ENCODE measurements around the gene SLC16A13. TPM values are rescaled to one million over a fixed set of nuclear protein-coding genes. Genes with fewer than 3 reads are reported as not detected.

SLC16A13 gene
- total RNA-seq, 1 donor from 2014 or later, result under 0.01 TPM

DNA sequence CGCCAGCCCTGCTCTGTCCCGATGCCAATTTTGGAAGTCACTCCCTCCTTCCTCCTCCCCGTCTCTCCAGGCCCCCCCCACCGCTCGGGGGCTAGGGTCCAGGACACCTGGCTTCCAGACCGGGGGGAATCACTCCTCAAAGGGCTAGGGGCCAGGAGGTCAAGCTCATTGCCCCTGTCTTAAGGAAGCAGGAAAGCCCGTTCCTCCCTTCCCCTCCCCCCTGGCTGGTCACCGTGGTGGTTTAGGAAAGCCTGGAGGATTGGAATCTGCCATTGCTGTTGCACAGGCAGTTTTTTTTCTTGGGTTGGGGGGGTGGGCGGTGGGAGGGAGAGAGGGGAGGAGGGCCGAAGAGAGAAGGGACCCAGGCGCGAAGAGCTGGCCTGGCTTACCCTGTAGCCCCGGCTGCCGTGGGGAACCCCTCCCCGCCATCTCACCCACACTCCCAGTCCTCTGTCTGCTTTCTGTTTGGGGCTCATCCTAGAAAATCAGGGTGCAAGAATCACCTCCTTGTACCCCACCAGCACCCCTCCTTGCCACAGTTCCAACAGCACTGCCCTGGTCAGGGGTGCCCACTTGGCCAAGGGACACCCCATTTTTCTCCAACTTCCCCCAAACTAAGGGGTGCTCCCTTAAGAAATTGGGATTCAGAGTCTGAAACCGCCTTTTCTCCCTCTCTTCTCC, 15.8 kb upstream of the SLC16A13 start:
- H3K27me3 ChIP-seq (ENCODE audit: control insufficient read depth in 3 of 3, insufficient read depth in 3 of 3, low read length in 3 of 3), result peaks cover 14 to 17% (median 16%) of the 10 kb centered on the region in 3 donors
- peak overlapping the region; percentile 87 to 90 (median 88) for H3K4me3 ChIP-seq (ENCODE audit: low read length in 3 of 3)
- H3K36me3 ChIP-seq (ENCODE audit: control insufficient read depth in 3 of 3, insufficient read depth in 3 of 3, low read length in 3 of 3), result peaks cover 9 to 11% (median 10%) of the 10 kb centered on the region in 3 donors
- H3K4me1 ChIP-seq (ENCODE audit: control insufficient read depth in 3 of 3, insufficient read depth in 3 of 3, low read length in 3 of 3), result peaks cover 53 to 70% (median 54%) of the 10 kb centered on the region in 3 donors
- H3K27ac ChIP-seq (ENCODE audit: low read depth, low read length), result peak overlapping the region; percentile 97
- H3K9me3 ChIP-seq (ENCODE audit: control insufficient read depth in 3 of 3, low read length in 3 of 3), result no peaks in the 10 kb centered on the region
- peak overlapping the region; percentile 87 to 95 (median 91) for H3K9ac ChIP-seq (ENCODE audit: low read depth in 1 of 3, low read length in 3 of 3)

DNA sequence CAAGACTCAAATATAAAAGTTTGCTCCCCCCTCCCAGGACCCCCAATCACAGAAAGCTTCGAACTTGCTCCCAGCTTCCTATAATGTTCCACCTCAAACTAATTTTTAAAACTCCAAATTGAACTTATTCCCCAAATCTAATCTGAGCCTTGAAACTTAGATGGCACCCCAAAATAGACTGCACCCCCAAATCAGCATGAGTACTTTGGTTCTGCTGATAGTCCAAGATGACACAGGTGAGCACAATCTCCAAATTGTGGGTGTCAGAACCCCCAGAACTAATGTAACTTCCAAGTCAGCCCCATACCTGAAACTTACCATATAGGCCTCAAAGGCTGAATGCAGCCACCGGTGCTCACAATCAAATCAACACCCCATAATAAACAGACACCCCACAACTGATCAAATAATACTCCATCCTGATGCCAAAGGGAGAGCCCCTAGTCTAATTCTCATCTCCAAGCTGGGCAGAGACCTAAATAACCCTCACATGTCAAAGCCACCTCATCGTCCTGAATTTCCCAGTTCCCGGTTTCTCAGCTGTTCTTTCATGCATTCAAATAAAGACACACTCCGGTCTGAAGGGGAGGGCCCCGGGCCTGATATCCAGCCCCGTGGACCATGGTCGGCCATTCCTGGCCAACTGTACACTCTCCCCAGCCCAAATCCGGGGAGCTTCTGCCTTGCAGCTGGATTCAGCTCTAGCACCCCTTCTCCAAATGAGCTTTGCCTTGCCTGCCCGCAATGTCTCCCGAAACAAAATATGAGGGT, 14.7 kb upstream of the SLC16A13 start:
- H3K9me3 ChIP-seq (ENCODE audit: control insufficient read depth in 3 of 3, low read length in 3 of 3), result no peaks in the 10 kb centered on the region
- peak overlapping the region; percentile 63 to 79 (median 75) for H3K9ac ChIP-seq (ENCODE audit: low read depth in 1 of 3, low read length in 3 of 3)
- H3K27ac ChIP-seq (ENCODE audit: low read depth, low read length), result peak overlapping the region; percentile 97
- H3K4me3 ChIP-seq (ENCODE audit: low read length in 3 of 3), result peak overlapping the region; percentile 44 to 55 (median 54)
- H3K27me3 ChIP-seq (ENCODE audit: control insufficient read depth in 3 of 3, insufficient read depth in 3 of 3, low read length in 3 of 3), result peaks cover 14 to 17% (median 16%) of the 10 kb centered on the region in 3 donors
- H3K4me1 ChIP-seq (ENCODE audit: control insufficient read depth in 3 of 3, insufficient read depth in 3 of 3, low read length in 3 of 3), result peaks cover 42 to 59% (median 49%) of the 10 kb centered on the region in 3 donors
- H3K36me3 ChIP-seq (ENCODE audit: control insufficient read depth in 3 of 3, insufficient read depth in 3 of 3, low read length in 3 of 3), result peaks cover 8 to 11% (median 9%) of the 10 kb centered on the region in 3 donors

DNA sequence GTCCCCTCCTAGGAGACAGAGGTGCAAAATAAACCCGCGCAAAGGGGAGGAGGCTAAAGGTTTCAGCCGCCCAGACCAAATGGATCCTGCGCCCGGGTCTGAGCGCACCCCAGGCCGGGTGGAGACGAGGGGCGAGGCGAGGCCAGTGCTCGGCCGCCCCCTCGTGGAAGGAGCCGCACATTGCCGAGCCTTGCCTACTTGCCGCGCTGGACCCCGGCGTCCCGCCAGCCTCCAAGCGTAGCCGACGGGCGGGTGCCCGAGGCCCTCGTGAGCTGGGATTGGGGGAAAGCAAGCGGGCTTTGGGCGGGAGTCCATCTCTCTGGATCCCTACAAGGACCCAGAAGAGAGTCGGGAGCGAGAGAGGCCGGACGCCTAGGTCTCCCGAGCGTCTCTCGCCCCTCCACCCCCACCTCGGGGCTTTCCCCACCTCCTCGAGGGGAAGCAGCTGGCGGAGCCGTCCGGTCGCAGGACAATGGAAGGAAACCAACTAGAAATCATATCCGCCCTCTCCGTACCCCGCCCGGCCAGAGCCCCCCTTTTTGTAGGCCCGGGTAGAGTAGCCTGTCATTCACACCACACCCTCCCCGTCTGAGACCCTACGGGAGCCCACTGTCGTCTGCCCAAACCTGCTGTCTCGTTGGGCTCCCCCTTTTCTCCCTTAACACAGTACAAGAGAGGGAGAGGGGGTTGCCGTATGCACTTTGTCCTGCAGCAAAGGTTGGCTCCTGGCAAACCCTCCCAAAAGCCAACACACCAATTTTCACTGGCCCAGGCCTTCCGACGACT, 13.6 kb upstream of the SLC16A13 start:
- Histone ChIP-seq H3K9ac (ENCODE audit: low read depth in 1 of 3, low read length in 3 of 3) (peak overlapping the region; percentile 63 to 79 (median 75)), H3K36me3 (ENCODE audit: control insufficient read depth in 3 of 3, insufficient read depth in 3 of 3, low read length in 3 of 3) (peaks cover under 1 to 4% (median under 1%) of the 10 kb centered on the region in 3 donors), H3K27me3 (ENCODE audit: control insufficient read depth in 3 of 3, insufficient read depth in 3 of 3, low read length in 3 of 3) (peaks cover 14 to 17% (median 16%) of the 10 kb centered on the region in 3 donors), H3K4me1 (ENCODE audit: control insufficient read depth in 3 of 3, insufficient read depth in 3 of 3, low read length in 3 of 3) (peaks cover 36 to 48% (median 44%) of the 10 kb centered on the region in 3 donors), H3K27ac (ENCODE audit: low read depth, low read length) (peak overlapping the region; percentile 87), H3K4me3 (ENCODE audit: low read length in 3 of 3) (peak overlapping the region; percentile 54 to 63 (median 55)), H3K9me3 (ENCODE audit: control insufficient read depth in 3 of 3, low read length in 3 of 3) (no peaks in the 10 kb centered on the region)

DNA sequence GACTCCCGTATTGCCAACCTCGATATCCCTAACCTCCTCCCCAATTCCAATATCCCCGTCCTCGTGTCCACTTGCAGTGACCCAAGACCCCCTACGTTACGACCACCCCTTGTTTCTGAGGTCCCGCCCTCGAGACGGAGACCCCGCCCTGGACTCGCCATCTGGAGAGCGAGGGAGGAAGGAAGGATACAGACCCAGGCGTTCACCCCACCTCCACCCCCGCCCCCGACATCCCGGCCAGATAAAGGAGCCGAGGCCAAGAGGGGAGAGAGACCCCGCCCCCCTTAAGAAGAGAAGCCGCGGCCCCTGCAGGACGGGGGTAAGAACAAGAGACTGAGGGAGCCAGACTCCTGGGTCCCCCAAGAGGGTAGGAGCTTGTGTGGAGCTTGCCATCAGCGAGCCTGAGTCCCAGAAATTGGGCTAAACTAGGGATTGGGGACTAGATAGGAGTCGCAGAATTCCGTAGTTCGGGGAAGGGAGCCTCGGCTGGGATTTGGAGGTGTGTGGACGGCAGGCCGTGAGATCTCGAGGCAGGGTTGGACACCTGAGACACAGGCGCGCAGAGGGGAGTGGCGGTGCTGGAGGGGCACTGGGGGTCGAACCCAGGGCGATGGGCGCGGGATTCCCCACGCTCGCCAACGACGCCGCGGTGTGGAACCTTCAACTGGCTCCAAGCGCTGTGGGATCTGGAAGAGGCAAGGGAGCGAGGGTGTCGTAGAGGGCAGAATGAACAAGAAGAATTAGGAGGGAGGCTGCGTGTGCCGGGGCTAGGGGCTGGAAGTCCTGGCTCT, 12.8 kb upstream of the SLC16A13 start, which contains the start of gene BCL6B:
BCL6B (plus strand) TSS at position 270 of the 791 bp plus-strand sequence. CDS start 622 bp downstream, outside the sequence.
- peak within 1 kb of the TSS; percentile 87 for H3K27ac ChIP-seq (ENCODE audit: low read depth, low read length)
- H3K4me3 ChIP-seq (ENCODE audit: low read length in 3 of 3), result peak within 1 kb of the TSS; percentile 57 to 72 (median 63)
- no peaks in the 10 kb centered on the region for H3K9me3 ChIP-seq (ENCODE audit: control insufficient read depth in 3 of 3, low read length in 3 of 3)
- peaks cover 0 to 2% (median 0%) of the 10 kb centered on the region in 3 donors for H3K36me3 ChIP-seq (ENCODE audit: control insufficient read depth in 3 of 3, insufficient read depth in 3 of 3, low read length in 3 of 3)
- peaks cover 33 to 40% (median 36%) of the 10 kb centered on the region in 3 donors for H3K4me1 ChIP-seq (ENCODE audit: control insufficient read depth in 3 of 3, insufficient read depth in 3 of 3, low read length in 3 of 3)
- H3K9ac ChIP-seq (ENCODE audit: low read depth in 1 of 3, low read length in 3 of 3), result peak within 1 kb of the TSS; percentile 75 to 86 (median 79)
- H3K27me3 ChIP-seq (ENCODE audit: control insufficient read depth in 3 of 3, insufficient read depth in 3 of 3, low read length in 3 of 3), result peaks cover 14 to 17% (median 16%) of the 10 kb centered on the region in 3 donors

DNA sequence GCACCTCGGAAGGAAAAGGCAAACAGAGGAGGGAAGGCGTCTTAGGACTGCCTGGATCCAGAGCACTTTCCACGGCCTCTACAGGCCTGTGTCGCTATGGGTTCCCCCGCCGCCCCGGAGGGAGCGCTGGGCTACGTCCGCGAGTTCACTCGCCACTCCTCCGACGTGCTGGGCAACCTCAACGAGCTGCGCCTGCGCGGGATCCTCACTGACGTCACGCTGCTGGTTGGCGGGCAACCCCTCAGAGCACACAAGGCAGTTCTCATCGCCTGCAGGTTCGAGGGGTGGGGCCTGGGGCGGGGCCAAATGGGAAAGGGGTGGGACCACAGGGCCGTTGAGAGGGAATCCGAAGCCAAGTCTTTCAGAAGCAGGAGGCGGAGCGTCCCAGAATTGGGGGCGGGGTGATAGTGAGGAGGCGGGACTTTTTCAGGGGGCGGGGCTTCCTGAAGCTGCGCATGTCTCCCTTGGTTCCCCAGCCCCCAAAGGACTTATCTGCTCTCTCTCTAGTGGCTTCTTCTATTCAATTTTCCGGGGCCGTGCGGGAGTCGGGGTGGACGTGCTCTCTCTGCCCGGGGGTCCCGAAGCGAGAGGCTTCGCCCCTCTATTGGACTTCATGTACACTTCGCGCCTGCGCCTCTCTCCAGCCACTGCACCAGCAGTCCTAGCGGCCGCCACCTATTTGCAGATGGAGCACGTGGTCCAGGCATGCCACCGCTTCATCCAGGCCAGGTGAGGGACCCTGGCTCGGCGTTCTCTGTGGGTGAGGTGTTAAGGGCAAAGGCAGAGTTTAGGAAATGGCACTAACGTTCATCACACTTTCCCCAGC, 12.0 kb upstream of the SLC16A13 start:
- Histone ChIP-seq H3K36me3 (ENCODE audit: control insufficient read depth in 3 of 3, insufficient read depth in 3 of 3, low read length in 3 of 3) (peaks cover 0 to 2% (median 0%) of the 10 kb centered on the region in 3 donors), H3K27me3 (ENCODE audit: control insufficient read depth in 3 of 3, insufficient read depth in 3 of 3, low read length in 3 of 3) (peaks cover 14 to 17% (median 16%) of the 10 kb centered on the region in 3 donors), H3K9ac (ENCODE audit: low read depth in 1 of 3, low read length in 3 of 3) (peak overlapping the region; percentile 59 to 86 (median 79)), H3K9me3 (ENCODE audit: control insufficient read depth in 3 of 3, low read length in 3 of 3) (no peaks in the 10 kb centered on the region), H3K4me1 (ENCODE audit: control insufficient read depth in 3 of 3, insufficient read depth in 3 of 3, low read length in 3 of 3) (peaks cover 30 to 34% (median 34%) of the 10 kb centered on the region in 3 donors), H3K27ac (ENCODE audit: low read depth, low read length) (peak overlapping the region; percentile 87), H3K4me3 (ENCODE audit: low read length in 3 of 3) (peak overlapping the region; percentile 57 to 72 (median 63))

DNA sequence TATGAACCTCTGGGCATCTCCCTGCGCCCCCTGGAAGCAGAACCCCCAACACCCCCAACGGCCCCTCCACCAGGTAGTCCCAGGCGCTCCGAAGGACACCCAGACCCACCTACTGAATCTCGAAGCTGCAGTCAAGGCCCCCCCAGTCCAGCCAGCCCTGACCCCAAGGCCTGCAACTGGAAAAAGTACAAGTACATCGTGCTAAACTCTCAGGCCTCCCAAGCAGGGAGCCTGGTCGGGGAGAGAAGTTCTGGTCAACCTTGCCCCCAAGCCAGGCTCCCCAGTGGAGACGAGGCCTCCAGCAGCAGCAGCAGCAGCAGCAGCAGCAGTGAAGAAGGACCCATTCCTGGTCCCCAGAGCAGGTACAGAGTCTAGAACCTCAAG, 11.4 kb upstream of the SLC16A13 start:
- Histone ChIP-seq H3K4me3 (ENCODE audit: low read length in 3 of 3) (peak overlapping the region in 2 of 3 donors; percentile 7 to 54), H3K4me1 (ENCODE audit: control insufficient read depth in 3 of 3, insufficient read depth in 3 of 3, low read length in 3 of 3) (peaks cover 28 to 33% (median 29%) of the 10 kb centered on the region in 3 donors), H3K27ac (ENCODE audit: low read depth, low read length) (no peak overlapping the region), H3K9ac (ENCODE audit: low read depth in 1 of 3, low read length in 3 of 3) (no peak overlapping the region), H3K9me3 (ENCODE audit: control insufficient read depth in 3 of 3, low read length in 3 of 3) (no peaks in the 10 kb centered on the region), H3K27me3 (ENCODE audit: control insufficient read depth in 3 of 3, insufficient read depth in 3 of 3, low read length in 3 of 3) (peaks cover 14 to 17% (median 16%) of the 10 kb centered on the region in 3 donors), H3K36me3 (ENCODE audit: control insufficient read depth in 3 of 3, insufficient read depth in 3 of 3, low read length in 3 of 3) (peaks cover 0 to 2% (median 0%) of the 10 kb centered on the region in 3 donors)

DNA sequence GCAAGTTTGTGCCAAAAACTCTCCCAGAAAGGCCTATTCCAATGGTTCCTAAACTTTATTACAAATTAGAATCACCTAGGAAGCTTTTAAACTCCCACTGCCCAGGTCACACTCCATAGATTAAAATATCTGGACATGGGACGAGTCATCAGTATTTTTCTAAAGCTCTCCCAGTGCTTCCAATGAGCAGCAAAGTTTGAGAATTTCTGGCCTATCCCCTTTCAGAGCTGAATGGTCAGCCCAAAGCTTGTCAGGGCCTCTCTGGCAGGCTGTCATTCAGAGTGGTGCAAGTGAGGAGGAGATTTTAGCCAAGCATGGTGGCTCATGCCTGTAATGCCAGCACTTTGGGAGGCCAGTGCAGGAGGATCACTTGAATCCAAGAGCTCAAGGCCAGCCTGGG, 10.6 kb upstream of the SLC16A13 start:
- Histone ChIP-seq H3K4me1 (ENCODE audit: control insufficient read depth in 3 of 3, insufficient read depth in 3 of 3, low read length in 3 of 3) (peaks cover 26 to 32% (median 31%) of the 10 kb centered on the region in 3 donors), H3K9me3 (ENCODE audit: control insufficient read depth in 3 of 3, low read length in 3 of 3) (no peaks in the 10 kb centered on the region), H3K27ac (ENCODE audit: low read depth, low read length) (no peak overlapping the region), H3K36me3 (ENCODE audit: control insufficient read depth in 3 of 3, insufficient read depth in 3 of 3, low read length in 3 of 3) (peaks cover 0 to 2% (median 0%) of the 10 kb centered on the region in 3 donors), H3K27me3 (ENCODE audit: control insufficient read depth in 3 of 3, insufficient read depth in 3 of 3, low read length in 3 of 3) (peaks cover 14 to 17% (median 16%) of the 10 kb centered on the region in 3 donors), H3K9ac (ENCODE audit: low read depth in 1 of 3, low read length in 3 of 3) (no peak overlapping the region), H3K4me3 (ENCODE audit: low read length in 3 of 3) (no peak overlapping the region)

DNA sequence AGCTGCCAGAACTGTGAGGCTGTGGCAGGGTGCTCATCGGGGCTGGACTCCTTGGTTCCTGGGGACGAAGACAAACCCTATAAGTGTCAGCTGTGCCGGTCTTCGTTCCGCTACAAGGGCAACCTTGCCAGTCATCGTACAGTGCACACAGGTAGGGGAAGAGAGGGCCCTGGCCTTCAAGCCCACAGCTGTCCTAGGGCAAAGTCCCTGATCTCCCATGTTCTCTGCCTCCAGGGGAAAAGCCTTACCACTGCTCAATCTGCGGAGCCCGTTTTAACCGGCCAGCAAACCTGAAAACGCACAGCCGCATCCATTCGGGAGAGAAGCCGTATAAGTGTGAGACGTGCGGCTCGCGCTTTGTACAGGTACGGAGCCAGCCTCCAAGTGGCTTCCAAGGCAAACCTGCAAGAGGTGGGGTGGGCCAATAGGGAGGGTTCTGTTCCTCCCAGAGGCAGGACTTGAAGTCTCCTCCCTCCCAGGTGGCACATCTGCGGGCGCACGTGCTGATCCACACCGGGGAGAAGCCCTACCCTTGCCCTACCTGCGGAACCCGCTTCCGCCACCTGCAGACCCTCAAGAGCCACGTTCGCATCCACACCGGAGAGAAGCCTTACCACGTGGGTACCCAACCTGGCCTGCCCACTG, 9.2 kb upstream of the SLC16A13 start:
- no peak overlapping the region for H3K27ac ChIP-seq (ENCODE audit: low read depth, low read length)
- peaks cover 18 to 21% (median 18%) of the 10 kb centered on the region in 3 donors for H3K4me1 ChIP-seq (ENCODE audit: control insufficient read depth in 3 of 3, insufficient read depth in 3 of 3, low read length in 3 of 3)
- peaks cover 0 to 2% (median 0%) of the 10 kb centered on the region in 3 donors for H3K36me3 ChIP-seq (ENCODE audit: control insufficient read depth in 3 of 3, insufficient read depth in 3 of 3, low read length in 3 of 3)
- H3K9me3 ChIP-seq (ENCODE audit: control insufficient read depth in 3 of 3, low read length in 3 of 3), result no peaks in the 10 kb centered on the region
- peaks cover 14 to 17% (median 16%) of the 10 kb centered on the region in 3 donors for H3K27me3 ChIP-seq (ENCODE audit: control insufficient read depth in 3 of 3, insufficient read depth in 3 of 3, low read length in 3 of 3)
- H3K4me3 ChIP-seq (ENCODE audit: low read length in 3 of 3), result no peak overlapping the region
- peak overlapping the region in 1 of 3 donors; percentile 50 for H3K9ac ChIP-seq (ENCODE audit: low read depth in 1 of 3, low read length in 3 of 3)

Measured in skeletal muscle tissue (tissue), 4 donors.